Brain microvascular endothelial cell (primary cell): ENCODE results near the gene CDKN2AIPNL.

Experiments used
- DNase-seq: peaks from one replicate; pipeline ENCODE4 v3.0.0-alpha.2; 2020
- H3K27ac ChIP-seq: fragments of 250-450 bp; sonication (Bioruptor Pico); 2 replicates; pipeline ENCODE4 v1.5.1; 2020; ENCODE audit warnings: mild to moderate bottlenecking, moderate library complexity
- H3K27me3 ChIP-seq: fragments of 250-450 bp; sonication (Bioruptor Pico); replicated peaks from 2 replicates; pipeline ENCODE4 v1.5.1; 2020; ENCODE audit warnings: mild to moderate bottlenecking
- H3K36me3 ChIP-seq: fragments of 250-450 bp; sonication (Bioruptor Pico); replicated peaks from 2 replicates; pipeline ENCODE4 v1.5.1; 2020; ENCODE audit warnings: mild to moderate bottlenecking
- H3K4me3 ChIP-seq: 2 replicates; pipeline ENCODE4 v1.5.1; 2011; ENCODE audit warnings: low read depth, mild to moderate bottlenecking, control low read depth, low read length, moderate library complexity
- in situ Hi-C: cut with HindIII; loops from 2 replicates; pipeline ENCODE4 v1.10.0; 2017; ENCODE audit warnings: low sequenced_read_pairs, low pct_ligation_motif_present
- TF ChIP-seq, protein P1 (sequence below): IDR thresholded peaks from 2 replicates; pipeline ENCODE4 v1.5.1; 2011; ENCODE audit warnings: low read depth, mild to moderate bottlenecking, moderate library complexity, low read length, control low read depth, inconsistent platforms; ENCODE audit errors: missing control alignments

The CDKN2AIPNL gene

DNA sequence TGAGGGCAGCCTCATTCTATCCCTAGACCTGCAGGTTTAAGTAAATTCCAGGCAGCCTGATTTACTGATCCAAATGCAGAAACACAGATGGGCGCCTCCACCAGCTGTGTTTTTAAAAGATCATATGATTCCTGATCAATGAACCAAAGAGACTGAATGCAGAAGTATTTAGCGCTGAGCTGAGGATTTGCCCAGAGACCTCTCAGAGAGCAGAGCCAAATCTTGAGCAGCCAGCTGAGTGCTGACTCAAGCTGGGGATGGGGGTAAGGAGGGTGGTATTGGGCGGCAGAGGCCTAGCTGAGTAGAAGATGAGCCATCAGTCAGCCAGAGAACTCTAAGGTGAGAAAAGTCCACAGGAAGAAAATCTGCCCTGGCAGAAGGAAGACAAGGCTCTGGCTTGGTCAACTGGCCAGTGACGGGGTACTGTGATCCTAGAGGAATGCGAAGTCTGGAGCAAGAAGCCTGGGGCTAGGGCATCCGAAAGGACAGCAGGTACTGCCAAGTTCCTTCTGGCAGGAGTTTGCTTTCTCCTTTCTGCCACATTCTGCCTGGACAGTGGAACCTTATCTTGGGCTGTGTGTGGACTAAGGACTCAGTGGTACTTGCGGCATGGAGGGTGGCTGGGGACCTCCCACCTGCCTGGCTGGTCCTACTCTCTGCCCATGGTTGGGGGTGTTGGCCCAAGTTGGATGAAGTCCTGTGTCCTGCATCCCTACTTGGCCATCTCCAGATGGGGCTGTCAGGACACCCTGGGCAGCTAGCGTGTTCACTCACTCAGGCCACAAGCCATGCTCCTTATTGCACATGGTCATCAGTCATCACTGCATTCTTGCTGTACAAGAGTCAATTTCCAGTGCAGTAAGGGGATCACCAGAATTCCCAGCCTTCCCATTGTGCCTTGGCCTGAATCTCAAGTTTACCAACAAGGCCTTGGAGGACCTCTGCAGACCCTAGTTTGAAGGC lies 34.5 kb upstream of the CDKN2AIPNL start:
- in situ Hi-C loops = no loop called here
- Histone ChIP-seq H3K36me3 (no peaks in the 10 kb centered on the region), H3K4me3 (no peak overlapping the region), H3K27ac (no peak overlapping the region), H3K27me3 (no peaks in the 10 kb centered on the region)
- TF ChIP-seq, protein P1, sequence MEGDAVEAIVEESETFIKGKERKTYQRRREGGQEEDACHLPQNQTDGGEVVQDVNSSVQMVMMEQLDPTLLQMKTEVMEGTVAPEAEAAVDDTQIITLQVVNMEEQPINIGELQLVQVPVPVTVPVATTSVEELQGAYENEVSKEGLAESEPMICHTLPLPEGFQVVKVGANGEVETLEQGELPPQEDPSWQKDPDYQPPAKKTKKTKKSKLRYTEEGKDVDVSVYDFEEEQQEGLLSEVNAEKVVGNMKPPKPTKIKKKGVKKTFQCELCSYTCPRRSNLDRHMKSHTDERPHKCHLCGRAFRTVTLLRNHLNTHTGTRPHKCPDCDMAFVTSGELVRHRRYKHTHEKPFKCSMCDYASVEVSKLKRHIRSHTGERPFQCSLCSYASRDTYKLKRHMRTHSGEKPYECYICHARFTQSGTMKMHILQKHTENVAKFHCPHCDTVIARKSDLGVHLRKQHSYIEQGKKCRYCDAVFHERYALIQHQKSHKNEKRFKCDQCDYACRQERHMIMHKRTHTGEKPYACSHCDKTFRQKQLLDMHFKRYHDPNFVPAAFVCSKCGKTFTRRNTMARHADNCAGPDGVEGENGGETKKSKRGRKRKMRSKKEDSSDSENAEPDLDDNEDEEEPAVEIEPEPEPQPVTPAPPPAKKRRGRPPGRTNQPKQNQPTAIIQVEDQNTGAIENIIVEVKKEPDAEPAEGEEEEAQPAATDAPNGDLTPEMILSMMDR = no peak
- DNase-seq = no peak

DNA sequence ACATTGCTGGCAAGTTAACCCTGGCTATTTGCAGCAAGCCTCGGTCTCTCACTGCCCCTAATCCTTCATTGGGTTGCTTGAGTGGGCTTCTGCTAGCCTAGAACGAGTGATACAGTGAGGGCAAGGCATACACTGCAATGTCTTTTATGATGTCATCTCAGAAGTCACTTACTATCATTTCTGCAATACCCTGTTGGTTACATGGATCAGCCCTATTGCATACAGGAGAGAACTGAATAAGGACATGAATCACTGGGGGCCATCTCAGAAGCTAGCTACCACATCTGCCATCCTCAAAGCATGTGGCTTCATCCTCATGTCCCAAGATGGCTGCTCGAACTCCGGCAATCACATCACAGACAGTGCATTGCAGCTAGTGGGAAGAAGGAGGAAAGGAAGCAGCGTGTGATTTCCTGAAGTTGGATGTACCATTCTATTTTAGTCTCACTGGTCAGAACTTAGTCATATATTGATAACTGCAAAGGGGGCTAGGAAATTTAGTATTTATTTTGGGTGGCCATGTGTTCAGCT lies 33.3 kb upstream of the CDKN2AIPNL start:
- in situ Hi-C loops = no loop called here
- DNase-seq = no peak
- Histone ChIP-seq H3K4me3 (no peak overlapping the region), H3K27me3 (no peaks in the 10 kb centered on the region), H3K27ac (no peak overlapping the region), H3K36me3 (no peaks in the 10 kb centered on the region)
- TF ChIP-seq, protein P1 = no peak

DNA sequence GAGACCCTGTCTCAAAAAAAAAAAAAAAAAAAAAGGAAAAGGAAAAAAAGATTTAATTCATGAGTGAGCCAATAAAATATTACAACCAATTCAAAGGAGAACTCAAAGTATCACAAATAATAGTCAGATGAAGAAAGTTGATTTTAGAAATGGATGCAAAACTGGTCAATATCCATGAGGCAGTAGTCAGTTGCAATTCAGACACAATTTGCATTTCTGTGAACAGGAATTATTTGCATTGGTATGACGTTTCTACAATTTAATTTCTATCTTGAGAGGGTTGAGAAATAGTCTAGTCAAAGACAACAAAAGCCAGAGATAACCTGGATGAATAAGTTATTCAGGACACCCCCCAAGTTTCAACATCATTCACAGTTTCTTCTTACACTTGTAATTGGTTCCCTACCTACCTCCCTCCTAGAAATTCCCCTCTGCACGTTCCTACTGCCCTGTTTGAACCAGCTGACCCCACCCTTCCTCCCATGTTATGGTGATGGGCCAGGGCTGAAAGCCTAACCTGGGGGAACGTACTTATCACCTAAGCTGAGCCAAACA lies 28.6 kb upstream of the CDKN2AIPNL start:
- in situ Hi-C loops = no loop called here
- H3K4me3 ChIP-seq = no peak overlapping the region
- H3K27me3 ChIP-seq = no peaks in the 10 kb centered on the region
- DNase-seq = no peak
- H3K36me3 ChIP-seq = no peaks in the 10 kb centered on the region
- no peak overlapping the region for H3K27ac ChIP-seq
- TF ChIP-seq, protein P1 = no peak

DNA sequence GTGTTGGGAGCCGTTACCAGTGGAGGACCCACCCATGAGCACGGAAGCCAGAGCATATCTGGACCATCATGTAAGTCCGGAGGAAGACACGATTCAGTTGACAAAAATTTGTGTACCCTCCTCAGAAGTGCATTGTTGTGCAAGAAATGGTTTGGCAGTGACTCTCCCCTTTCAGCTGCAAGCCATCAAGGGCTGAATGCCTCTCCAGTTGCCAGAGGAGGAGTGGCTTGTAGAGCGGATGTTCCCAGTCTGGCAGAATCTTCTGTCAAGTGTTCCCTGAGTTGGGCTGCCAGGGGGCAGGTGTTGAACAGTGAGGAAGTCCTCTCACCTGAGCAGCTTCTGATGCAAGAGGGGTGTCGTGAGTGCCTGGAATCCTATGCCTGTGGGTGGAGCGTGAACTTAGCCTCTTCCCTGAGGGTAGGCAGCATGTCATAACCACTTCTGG lies 27.6 kb upstream of the CDKN2AIPNL start:
- no peaks in the 10 kb centered on the region for H3K36me3 ChIP-seq
- no peaks in the 10 kb centered on the region for H3K27me3 ChIP-seq
- H3K27ac ChIP-seq = no peak overlapping the region
- DNase-seq = peak; percentile 72
- in situ Hi-C loops = no loop called here
- TF ChIP-seq, protein P1 = no peak
- no peak overlapping the region for H3K4me3 ChIP-seq

DNA sequence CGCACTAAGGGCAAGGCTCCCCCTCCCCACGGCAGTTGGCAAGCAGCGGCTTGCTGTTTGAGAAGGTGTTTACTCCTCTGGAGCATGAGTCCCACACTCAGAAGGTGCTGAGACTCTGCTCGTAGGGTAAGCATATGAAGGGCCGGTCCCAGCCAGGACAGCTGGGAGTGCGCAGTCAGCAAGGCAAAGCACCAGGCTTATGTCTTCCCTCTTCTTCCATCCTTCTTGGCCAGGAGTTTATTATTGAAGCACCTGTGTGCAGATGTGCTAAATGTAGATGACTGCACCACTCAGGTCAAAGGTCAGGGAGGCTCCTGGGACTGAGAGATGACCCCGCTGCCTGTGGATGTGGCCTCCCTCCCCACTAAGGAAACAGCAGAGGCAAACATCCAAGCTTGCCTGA lies 27.0 kb upstream of the CDKN2AIPNL start:
- in situ Hi-C loops = no loop called here
- no peak overlapping the region for H3K27ac ChIP-seq

More for the DNA sequence above, 27.0 kb upstream of the CDKN2AIPNL start:
- H3K27me3 ChIP-seq = no peaks in the 10 kb centered on the region
- H3K4me3 ChIP-seq = no peak overlapping the region
- no peak for DNase-seq
- TF ChIP-seq, protein P1 = no peak
- no peaks in the 10 kb centered on the region for H3K36me3 ChIP-seq
